Muscle of leg (tissue), 11 donors: ENCODE measurements around the gene G6PD. TPM values are rescaled to one million over a fixed set of nuclear protein-coding genes. Genes with fewer than 3 reads are reported as not detected.
A peak's percentile ranks its signal among the peaks of the same experiment; 100 is the strongest.

ENCODE experiments used
- DNase-seq: peaks from one replicate; pipeline ENCODE4 v3.0.0; 2013
- H3K27ac ChIP-seq: one replicate; pipeline ENCODE4 v1.5.1; 2013; ENCODE audit warnings: mild to moderate bottlenecking, low read length, control low read depth
- H3K27me3 ChIP-seq: one replicate; pipeline ENCODE4 v1.6.1; 2013; ENCODE audit warnings: low read length; ENCODE audit not compliant: control insufficient read depth, insufficient read depth
- H3K36me3 ChIP-seq: one replicate; pipeline ENCODE4 v1.6.1; 2013; ENCODE audit warnings: low read length; ENCODE audit not compliant: control insufficient read depth, insufficient read depth
- H3K4me1 ChIP-seq: one replicate; pipeline ENCODE4 v1.6.1; 2013; ENCODE audit warnings: low read length; ENCODE audit not compliant: control insufficient read depth, insufficient read depth
- H3K4me3 ChIP-seq: one replicate; pipeline ENCODE4 v1.5.1; 2013; ENCODE audit warnings: low read length, control low read depth
- H3K9me3 ChIP-seq: replicated peaks from 2 replicates; pipeline ENCODE4 v1.6.1; 2013; ENCODE audit warnings: low read depth, low read length; ENCODE audit not compliant: control insufficient read depth
- WGBS: methylation state at CpG from one replicate; pipeline ENCODE4 v1.1.5; 2013; ENCODE audit warnings: missing lambda C conversion rate; ENCODE audit not compliant: insufficient coverage; 5-methylcytosine and 5-hydroxymethylcytosine counted together
- polyA plus RNA-seq, 8 donors: library from polyadenylated mRNA; unstranded; fragments of 120-200 nt; gene quantifications; one replicate each; pipeline versions ENCODE4 v1.2.1 to v1.2.3, GENCODE V29; 2013; ENCODE audit warnings: inconsistent platforms in 1 of 8, low replicate concordance in 1 of 8; ENCODE audit not compliant: insufficient read length in 8 of 8, insufficient read depth in 1 of 8
- total RNA-seq: library from RNA; stranded (reverse); fragments of 120-200 nt; gene quantifications from one replicate; pipeline ENCODE4 v1.2.4, GENCODE V29; 2013

Gene G6PD
- total and polyA plus RNA-seq, 9 donors, result 5.8 to 19.4 (median 13.5) TPM

DNA sequence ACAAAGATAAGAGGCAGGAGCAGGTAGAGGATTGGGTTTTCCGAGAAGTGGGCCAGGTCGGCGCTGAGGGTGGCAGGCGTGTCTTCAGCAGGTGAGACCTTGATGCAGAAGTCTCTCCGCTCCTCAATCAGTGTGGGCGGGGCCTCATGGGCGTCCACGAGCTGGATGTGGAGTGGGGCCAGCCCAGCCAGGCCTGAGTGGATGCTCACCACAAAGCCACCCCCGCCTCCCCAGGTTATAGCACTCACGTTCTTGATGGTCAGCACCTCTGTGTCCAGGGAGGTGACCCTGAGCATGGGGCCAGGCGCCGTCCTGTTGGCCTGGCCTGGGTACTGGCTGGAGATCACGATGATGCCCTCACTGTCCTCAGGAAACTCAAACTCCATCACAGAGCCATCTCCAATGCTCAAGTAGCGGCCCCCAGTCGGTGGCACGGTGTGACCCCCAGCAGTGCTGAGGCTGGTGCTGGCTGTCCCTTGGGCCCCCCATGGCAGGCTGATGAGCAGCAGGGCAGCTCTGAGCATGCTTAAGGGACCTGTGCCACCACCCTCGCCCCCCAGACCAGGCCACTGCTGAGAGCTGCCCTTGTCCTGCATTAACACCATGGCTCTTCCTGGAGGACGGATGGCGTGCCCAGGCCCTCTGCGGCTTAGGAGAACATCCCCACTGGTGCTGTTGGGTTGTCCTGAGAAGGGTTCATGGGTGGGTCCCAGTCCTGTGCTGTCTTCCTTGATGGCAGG lies 58.1 kb downstream of the G6PD start:
- Histone ChIP-seq H3K4me1 (peaks cover 23% of the 10 kb centered on the region), H3K36me3 (peaks cover 15% of the 10 kb centered on the region), H3K27ac (no peak overlapping the region), H3K27me3 (no peaks in the 10 kb centered on the region), H3K9me3 (no peaks in the 10 kb centered on the region), H3K4me3 (no peak overlapping the region)
- WGBS, result 89% methylated on average over 16 of the region's 20 CpGs
- no peak for DNase-seq

DNA sequence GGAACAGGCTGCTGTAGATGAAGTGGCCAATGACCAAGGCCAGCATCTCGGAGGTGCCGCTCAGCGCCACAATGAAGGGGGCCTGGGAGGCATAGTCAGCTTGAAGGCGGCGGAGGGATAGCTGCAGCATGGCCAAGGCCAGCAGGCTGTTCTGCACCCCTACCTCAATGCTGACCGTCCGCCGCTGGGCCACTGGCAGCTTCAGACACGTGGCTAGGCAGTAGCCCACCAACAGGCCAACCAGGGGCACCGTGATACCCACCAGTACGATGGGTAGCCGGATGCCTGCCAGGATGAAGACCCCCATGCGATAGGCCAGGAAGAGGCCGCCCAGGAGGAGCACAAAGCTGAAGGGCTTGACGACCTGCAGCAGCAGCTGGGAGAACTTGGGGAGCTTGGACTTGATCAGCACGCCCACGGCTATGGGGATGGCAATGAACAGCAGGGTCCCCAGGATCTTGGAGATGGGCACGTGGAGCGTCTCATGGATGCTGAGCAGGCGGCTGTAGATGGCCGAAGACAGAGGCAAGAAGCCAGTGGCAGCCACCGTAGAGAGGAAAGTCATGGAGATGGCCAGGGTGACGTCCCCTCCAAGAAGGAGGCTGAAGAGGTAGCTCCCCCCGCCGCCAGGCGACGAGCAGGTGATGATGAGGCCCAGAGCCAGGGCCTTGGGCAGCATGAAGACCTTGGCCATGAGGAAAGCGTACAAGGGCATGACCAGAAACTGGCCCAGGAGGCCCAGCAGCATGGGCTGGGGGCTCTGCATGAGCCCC lies 58.9 kb downstream of the G6PD start:
- no peak for DNase-seq
- peaks cover 15% of the 10 kb centered on the region for H3K36me3 ChIP-seq
- H3K27me3 ChIP-seq, result no peaks in the 10 kb centered on the region
- no peak overlapping the region for H3K4me3 ChIP-seq
- H3K9me3 ChIP-seq, result no peaks in the 10 kb centered on the region
- H3K4me1 ChIP-seq, result peaks cover 23% of the 10 kb centered on the region
- no peak overlapping the region for H3K27ac ChIP-seq
- WGBS, result 89% methylated on average over 28 of the region's 28 CpGs

- Histone ChIP-seq H3K27me3 (no peaks in the 10 kb centered on the region), H3K27ac (peak within 1 kb of the TSS; percentile 69), H3K36me3 (peaks cover 15% of the 10 kb centered on the region), H3K9me3 (no peaks in the 10 kb centered on the region), H3K4me1 (peaks cover 23% of the 10 kb centered on the region), H3K4me3 (peak within 1 kb of the TSS; percentile 50)
- 22% methylated on average over 72 of the region's 95 CpGs for WGBS
- peak; percentile 55 for DNase-seq
These were observed 60.0 kb downstream of the G6PD start, which contains the start of gene UBL4A for GRCh38 chrX:154486396-154487207. Gene UBL4A (minus strand): TSS chrX:154486615. CDS start chrX:154486584, 31 bp downstream.

GRCh38 chrX:154486052-154486395 lies 60.6 kb downstream of the G6PD start:
- DNase-seq, result peak; percentile 40
- WGBS, result 43% methylated on average over 35 of the region's 35 CpGs
- H3K4me3 ChIP-seq, result peak overlapping the region; percentile 50
- H3K36me3 ChIP-seq, result peaks cover 15% of the 10 kb centered on the region
- peaks cover 23% of the 10 kb centered on the region for H3K4me1 ChIP-seq
- H3K27ac ChIP-seq, result peak overlapping the region; percentile 13
- no peaks in the 10 kb centered on the region for H3K9me3 ChIP-seq
- no peaks in the 10 kb centered on the region for H3K27me3 ChIP-seq

DNA sequence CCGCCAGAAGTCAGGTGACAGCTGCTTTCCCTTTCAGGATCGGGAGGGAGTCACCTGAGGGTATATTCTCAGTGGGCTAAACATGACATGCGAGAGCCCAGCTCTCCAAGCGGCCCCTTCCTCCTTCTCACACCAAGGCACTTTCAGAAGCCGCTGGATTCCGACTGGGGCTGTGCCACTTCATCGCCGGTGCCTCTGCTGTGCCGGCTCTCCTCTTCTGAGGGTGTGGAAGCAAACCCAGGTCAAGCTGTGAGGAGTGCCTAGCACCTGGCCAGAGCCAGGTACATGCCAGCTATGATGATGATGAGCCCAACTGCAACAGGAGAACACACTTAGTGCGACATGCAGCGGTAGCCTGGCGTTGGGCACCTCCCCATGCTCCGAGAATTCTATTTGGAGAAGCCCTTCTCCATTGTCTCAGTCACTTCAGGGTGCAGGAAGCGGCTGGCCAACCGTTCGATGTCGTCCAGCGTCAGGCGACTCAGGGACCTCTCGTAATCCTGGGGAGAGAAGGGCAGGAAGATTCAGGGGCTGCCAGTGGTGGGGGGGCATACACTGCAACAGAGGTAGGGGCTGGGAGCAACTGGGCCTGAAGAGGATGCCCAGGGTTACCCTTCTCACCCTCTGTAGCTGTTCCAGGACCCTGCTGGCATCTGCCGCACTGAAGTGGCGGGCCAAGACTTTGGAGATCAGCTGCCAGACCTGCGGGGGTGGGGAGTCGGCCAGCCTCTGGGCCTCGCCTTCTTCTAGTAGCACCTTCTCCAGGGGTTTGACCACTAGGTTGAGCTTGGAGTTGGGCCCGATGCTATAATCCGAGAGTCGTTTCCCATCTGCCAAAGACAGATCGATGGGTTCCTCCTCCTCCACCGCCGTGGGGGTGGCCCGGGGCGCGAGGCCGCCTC lies 61.2 kb downstream of the G6PD start:
- 58% methylated on average over 29 of the region's 35 CpGs for WGBS
- no peak overlapping the region for H3K27ac ChIP-seq
- H3K4me3 ChIP-seq, result peak overlapping the region; percentile 50
- H3K4me1 ChIP-seq, result peaks cover 23% of the 10 kb centered on the region
- H3K9me3 ChIP-seq, result no peaks in the 10 kb centered on the region
- H3K36me3 ChIP-seq, result peaks cover 15% of the 10 kb centered on the region
- no peaks in the 10 kb centered on the region for H3K27me3 ChIP-seq
- no peak for DNase-seq

DNA sequence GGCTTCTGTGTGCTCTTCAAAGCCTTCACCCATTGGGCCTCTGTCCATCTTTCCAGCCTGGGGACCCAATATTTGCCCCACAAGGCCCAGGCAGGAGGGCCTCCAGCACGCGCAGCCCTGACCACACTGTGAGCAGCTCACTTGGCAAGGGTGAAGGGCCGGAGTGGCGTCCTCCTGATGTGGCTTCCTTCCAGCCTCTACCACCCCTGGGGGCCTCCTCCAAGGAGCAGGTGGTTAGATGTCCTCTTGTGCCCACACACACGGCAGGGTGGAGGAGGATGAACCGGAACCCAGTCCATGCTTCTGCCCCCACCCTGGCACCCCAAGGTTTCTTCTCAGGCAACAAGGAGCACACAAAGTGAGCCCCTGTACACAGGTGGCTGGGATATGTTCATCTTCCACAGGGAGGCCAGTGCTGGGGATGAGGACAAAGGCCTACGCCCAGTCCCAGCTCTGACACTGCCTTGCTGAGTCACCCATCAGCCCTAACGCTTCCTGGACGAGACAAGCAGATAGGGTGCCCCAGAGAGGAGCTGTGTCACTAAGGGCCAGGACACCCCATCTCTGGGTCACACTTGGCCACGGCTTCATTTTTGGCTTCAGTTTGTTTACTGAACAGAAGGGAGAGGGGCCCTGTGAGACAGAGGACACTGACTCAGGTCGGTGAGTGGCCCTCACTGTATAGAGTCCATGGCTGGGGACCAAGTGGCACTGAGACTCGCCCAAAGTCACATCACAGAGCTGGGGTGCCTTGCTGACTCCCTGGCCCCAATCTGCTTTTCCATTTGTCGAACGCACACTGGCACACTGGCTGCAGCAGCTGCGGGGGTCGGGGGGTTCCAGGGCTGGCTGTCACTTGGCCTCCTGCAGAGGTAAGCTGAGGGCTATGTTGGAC lies 62.1 kb downstream of the G6PD start:
- H3K9me3 ChIP-seq, result no peaks in the 10 kb centered on the region
- no peak for DNase-seq
- H3K27ac ChIP-seq, result no peak overlapping the region
- peaks cover 15% of the 10 kb centered on the region for H3K36me3 ChIP-seq
- H3K4me1 ChIP-seq, result peaks cover 18% of the 10 kb centered on the region
- 83% methylated on average over 14 of the region's 16 CpGs for WGBS
- H3K27me3 ChIP-seq, result no peaks in the 10 kb centered on the region
- no peak overlapping the region for H3K4me3 ChIP-seq

- H3K27me3 ChIP-seq, result no peaks in the 10 kb centered on the region
- DNase-seq, result no peak
- peaks cover 15% of the 10 kb centered on the region for H3K36me3 ChIP-seq
- H3K27ac ChIP-seq, result no peak overlapping the region
- peaks cover 20% of the 10 kb centered on the region for H3K4me1 ChIP-seq
- H3K4me3 ChIP-seq, result no peak overlapping the region
- WGBS, result 68% methylated on average over 5 of the region's 7 CpGs
- H3K9me3 ChIP-seq, result no peaks in the 10 kb centered on the region
These were observed 63.3 kb downstream of the G6PD start for GRCh38 chrX:154483325-154483724.

GRCh38 chrX:154482786-154483185 lies 63.9 kb downstream of the G6PD start:
- Histone ChIP-seq H3K4me3 (no peak overlapping the region), H3K36me3 (peaks cover 15% of the 10 kb centered on the region), H3K27me3 (no peaks in the 10 kb centered on the region), H3K4me1 (peaks cover 26% of the 10 kb centered on the region), H3K9me3 (no peaks in the 10 kb centered on the region), H3K27ac (no peak overlapping the region)
- DNase-seq, result no peak
- 75% methylated on average over 7 of the region's 7 CpGs for WGBS
